Kidney epithelial cell (primary cell): ENCODE data around the gene ISM2. TPM values are rescaled to one million over a fixed set of nuclear protein-coding genes. Genes with fewer than 3 reads are reported as not detected.

ENCODE experiments used
- DNase-seq: peaks from one replicate; pipeline ENCODE4 v3.0.0-alpha.2; 2010; ENCODE audit warnings: low read depth
- H3K27me3 ChIP-seq: 2 replicates; pipeline ENCODE4 v1.6.0; 2011; ENCODE audit warnings: low read length; ENCODE audit not compliant: control insufficient read depth, insufficient read depth
- H3K36me3 ChIP-seq: 2 replicates; pipeline ENCODE4 v1.5.1; 2011; ENCODE audit warnings: low read length; ENCODE audit not compliant: control insufficient read depth, insufficient read depth
- H3K4me3 ChIP-seq: 2 replicates; pipeline ENCODE4 v1.5.1; 2011; ENCODE audit warnings: low read depth, mild to moderate bottlenecking, control low read depth, low read length
- total RNA-seq: library from RNA; depleted of rRNA; stranded (reverse); fragments of >200 nt; gene quantifications from 2 replicates; pipeline ENCODE4 v1.2.3, GENCODE V29; 2015
- TF ChIP-seq, protein P1 (sequence below): IDR thresholded peaks from 2 replicates; pipeline ENCODE4 v1.5.1; 2011; ENCODE audit warnings: mild to moderate bottlenecking, moderate library complexity, low read length, control low read depth, inconsistent platforms; ENCODE audit not compliant: insufficient read depth, poor library complexity, severe bottlenecking

The ISM2 gene
- total RNA-seq, 1 donor from 2014 or later: 0.13 TPM

DNA sequence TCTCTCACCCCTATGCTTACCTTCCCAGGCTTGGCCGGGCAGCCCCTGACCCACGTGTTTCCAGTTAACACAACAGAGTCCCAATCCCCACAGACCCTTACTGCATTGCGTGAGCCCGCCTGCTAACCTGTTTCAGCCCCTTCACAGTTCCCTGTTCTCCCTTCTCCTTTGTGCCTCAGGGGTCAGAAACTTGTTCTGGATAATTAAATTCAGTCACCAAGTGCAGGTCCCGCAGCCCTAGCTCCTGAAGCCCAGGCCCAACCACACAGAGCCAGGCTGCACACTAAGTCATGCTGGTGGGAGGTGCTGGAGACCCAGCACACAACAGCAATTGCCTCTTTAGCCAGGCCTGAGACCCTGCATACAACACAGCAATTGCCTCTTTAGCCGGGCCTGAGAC, 9.6 kb downstream of the ISM2 start:
- DNase-seq: no peak
- Histone ChIP-seq H3K4me3 (no peak overlapping the region), H3K36me3 (no peaks in the 10 kb centered on the region), H3K27me3 (no peaks in the 10 kb centered on the region)
- TF ChIP-seq, protein P1, sequence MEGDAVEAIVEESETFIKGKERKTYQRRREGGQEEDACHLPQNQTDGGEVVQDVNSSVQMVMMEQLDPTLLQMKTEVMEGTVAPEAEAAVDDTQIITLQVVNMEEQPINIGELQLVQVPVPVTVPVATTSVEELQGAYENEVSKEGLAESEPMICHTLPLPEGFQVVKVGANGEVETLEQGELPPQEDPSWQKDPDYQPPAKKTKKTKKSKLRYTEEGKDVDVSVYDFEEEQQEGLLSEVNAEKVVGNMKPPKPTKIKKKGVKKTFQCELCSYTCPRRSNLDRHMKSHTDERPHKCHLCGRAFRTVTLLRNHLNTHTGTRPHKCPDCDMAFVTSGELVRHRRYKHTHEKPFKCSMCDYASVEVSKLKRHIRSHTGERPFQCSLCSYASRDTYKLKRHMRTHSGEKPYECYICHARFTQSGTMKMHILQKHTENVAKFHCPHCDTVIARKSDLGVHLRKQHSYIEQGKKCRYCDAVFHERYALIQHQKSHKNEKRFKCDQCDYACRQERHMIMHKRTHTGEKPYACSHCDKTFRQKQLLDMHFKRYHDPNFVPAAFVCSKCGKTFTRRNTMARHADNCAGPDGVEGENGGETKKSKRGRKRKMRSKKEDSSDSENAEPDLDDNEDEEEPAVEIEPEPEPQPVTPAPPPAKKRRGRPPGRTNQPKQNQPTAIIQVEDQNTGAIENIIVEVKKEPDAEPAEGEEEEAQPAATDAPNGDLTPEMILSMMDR: no peak

DNA sequence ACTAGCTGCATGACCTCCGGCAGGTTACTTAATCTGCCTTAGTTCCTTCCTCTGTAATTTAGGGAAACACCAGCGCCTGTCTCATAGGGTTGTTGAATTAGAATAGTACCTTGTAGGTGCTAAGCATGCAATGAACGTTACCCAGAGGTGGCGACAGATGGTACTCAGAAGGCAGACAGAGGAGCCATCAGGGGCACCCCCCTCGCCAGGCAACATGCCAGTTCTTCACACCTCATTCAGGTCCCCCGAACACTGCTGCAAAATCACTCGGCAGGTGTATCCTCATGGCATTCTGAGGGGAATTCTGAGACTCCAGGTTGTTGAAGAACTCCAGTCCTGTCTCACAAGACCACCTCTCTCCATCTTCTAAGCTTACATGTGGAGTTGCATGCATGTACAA, 10.1 kb downstream of the ISM2 start:
- H3K27me3 ChIP-seq: no peaks in the 10 kb centered on the region
- TF ChIP-seq, protein P1: no peak
- no peak for DNase-seq
- H3K4me3 ChIP-seq: no peak overlapping the region
- no peaks in the 10 kb centered on the region for H3K36me3 ChIP-seq

DNA sequence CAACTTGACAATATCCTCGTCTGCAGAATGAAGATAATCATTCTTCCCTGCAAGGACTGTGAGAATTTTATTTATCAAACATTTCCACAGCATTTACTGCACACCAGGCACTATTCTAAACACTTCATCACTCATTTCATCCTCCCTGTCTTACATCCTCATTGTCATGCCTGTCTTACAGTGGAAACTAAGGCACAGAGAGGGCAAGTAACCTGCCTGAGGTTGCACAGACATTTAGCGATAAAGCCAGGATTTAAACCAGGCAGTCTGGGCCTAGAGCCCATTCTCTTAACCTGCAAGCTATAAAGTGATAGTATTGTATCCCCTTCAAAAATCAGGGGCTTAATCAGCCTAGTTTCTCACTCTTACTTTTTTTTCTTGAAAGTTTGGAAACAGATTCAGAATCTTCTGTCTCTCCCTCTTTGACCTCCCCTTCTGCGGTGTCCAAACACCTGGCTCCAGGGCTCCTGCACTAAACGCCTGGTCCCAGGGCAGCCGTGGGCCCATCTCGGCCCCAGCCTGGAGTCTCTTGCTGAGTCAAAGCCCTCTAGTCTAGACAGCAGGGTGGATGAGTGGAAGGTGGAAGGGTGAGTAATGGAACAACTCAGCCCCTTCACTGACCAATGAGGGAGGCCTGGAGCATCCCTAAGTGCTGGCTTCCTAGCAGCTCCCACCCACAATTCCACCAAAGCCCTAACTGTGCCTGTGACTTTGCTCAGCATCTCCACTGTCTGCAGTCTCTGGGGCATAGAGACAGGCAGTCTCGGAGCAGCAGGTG, 12.5 kb downstream of the ISM2 start:
- TF ChIP-seq, protein P1: no peak
- H3K27me3 ChIP-seq: no peaks in the 10 kb centered on the region
- DNase-seq: peak; percentile 56

DNA sequence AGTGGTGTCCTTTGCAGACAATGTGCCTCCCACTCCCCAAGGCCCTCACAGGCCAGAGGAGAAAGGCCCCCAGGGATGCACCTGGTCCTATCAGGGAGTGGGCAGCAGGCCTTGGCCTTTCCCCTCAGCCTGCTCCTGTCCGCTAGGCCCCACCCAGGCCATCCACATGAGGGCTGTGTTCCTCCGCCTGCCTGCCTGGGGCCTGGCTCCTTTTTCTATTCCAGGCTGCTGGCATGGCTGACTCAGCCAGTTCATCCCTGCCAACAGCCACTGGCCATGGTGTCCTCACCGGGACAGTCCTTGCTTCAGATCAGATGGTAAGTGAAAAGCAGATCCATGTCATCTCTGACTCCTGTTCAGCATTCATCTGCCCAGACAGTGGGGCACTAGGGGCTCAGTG, 13.4 kb downstream of the ISM2 start:
- no peaks in the 10 kb centered on the region for H3K27me3 ChIP-seq
- DNase-seq: no peak
- no peaks in the 10 kb centered on the region for H3K36me3 ChIP-seq
- no peak overlapping the region for H3K4me3 ChIP-seq
- TF ChIP-seq, protein P1: no peak

More for the DNA sequence above, 12.5 kb downstream of the ISM2 start:
- Histone ChIP-seq H3K4me3 (no peak overlapping the region), H3K36me3 (no peaks in the 10 kb centered on the region)

DNA sequence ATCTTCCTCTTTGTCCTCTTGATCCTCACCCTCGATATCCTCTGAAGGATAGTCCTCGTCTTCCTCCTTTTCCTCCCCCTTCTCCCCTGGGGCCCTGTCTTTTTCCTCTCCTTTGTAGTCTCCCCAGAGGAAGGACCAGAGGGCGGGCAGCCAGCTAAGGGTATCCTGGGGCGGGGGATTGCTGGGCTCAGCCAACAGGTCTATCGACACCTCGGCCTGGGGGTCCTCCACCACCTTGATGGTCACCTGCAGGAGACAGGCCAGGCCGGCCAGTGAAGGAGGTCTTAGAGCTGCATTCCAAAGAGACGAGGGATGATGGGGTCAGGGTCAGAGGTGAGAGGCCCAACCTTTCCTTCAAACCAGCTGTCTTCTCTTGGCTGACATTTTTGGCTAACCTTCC, 16.2 kb downstream of the ISM2 start:
- H3K27me3 ChIP-seq: peaks cover 3% of the 10 kb centered on the region
- no peak overlapping the region for H3K4me3 ChIP-seq
- TF ChIP-seq, protein P1: no peak
- no peaks in the 10 kb centered on the region for H3K36me3 ChIP-seq
- DNase-seq: no peak

DNA sequence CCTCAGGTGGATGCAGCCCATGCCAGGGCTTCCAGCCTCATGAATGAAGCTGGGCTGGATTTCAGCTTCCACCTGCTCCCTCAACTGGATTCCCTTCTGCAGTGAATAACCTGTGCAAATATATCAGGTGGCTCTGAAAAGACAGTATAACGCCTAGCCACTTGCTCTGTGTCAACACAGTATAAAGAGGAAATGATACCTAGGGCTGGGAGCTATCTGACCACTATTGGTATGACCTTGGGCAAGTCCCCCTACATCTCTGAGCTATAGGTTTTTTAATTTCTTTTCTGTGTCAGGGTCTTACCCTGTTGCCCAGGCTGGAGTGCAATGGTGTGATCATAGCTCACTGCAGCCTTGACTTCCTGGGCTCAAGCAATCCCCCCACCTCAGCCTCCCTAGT, 19.8 kb downstream of the ISM2 start:
- Histone ChIP-seq H3K36me3 (no peaks in the 10 kb centered on the region), H3K4me3 (no peak overlapping the region), H3K27me3 (peaks cover 25% of the 10 kb centered on the region)
- TF ChIP-seq, protein P1: no peak
- DNase-seq: no peak
